Measurements from ENCODE around the gene CDC42EP3.

- no peak for TF ChIP-seq CTCF (IDR thresholded peaks at IDR 0.05)
- no peak for TF ChIP-seq POLR2A (IDR thresholded peaks at IDR 0.05)
- TF ChIP-seq EP300 (IDR thresholded peaks at IDR 0.05) = no peak
These were observed 25.6 kb downstream of the CDC42EP3 start for GRCh38 chr2:37645836-37646235.
